ENCODE data around the gene PRR5L. TPM values are rescaled to one million over a fixed set of nuclear protein-coding genes. Genes with fewer than 3 reads are reported as not detected.
A peak's percentile ranks its signal among the peaks of the same experiment; 100 is the strongest.

PRR5L gene
- total and polyA plus RNA-seq, 4 donors: 28.4 to 30.6 (median 29.7) TPM

- Histone ChIP-seq H3K27ac (ENCODE audit: low read depth, low read length) (no peak overlapping the region), H3K4me1 (ENCODE audit: control insufficient read depth, insufficient read depth, low read length) (peaks cover 26% of the 10 kb centered on the region), H3K27me3 (ENCODE audit: control insufficient read depth, insufficient read depth, low read length) (no peaks in the 10 kb centered on the region), H3K36me3 (ENCODE audit: control insufficient read depth, insufficient read depth, low read length) (no peaks in the 10 kb centered on the region), H3K4me3 (ENCODE audit: low read depth, low read length) (no peak overlapping the region), H3K9me3 (ENCODE audit: control insufficient read depth, insufficient read depth, low read length) (no peaks in the 10 kb centered on the region)
- WGBS (ENCODE audit: insufficient coverage): 84% methylated on average over 4 of the region's 4 CpGs
- DNase-seq (ENCODE audit: low read depth in 4 of 6, low spot score in 6 of 6): no peak
These were observed 35.0 kb upstream of the PRR5L start for GRCh38 chr11:36261094-36261493.

DNA sequence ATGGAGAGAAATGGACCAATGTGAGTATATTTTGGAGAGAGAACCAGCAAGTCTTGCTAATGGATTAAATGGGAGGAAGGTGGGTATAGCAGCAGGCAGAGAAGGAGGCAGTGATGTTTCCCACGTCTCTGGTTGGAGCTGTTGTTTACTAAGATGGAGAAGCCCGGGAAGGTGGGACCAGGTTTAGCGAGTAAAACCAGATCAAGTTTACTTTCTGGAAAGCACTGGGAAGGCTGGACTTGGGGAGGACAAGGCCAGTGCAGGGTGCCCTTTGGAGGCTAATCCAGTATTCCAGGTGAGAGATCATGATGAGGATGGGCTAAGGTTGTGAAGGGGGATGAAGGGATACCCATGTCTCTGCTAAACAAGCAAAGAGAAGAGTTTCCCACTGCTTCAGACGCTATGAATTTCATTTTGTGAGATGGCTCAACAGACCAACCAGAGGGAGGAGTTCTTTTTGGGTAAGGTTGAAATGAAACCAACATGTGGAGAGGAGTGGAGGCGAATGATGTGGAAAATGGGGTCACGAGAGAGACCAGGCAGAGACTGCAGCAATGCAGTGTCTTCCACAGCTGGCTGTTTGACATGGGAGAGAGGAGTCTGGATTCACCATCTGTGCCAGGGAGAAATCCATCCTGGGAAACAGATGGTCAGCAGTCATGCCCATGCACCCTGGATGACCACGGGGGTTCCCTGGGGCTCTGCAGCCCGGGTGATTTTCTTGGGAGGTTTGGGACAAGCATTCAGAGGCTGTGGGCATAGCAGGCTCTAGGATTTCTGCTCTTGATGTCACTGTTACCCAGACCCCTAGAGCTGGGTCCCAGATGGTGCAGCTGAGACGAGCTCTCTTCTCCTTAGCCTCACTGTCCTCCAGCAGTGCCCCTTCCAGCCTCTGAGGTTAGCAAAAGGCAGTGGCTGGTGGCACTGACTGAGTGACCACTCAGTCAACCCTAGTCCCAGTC, 31.8 kb upstream of the PRR5L start:
- 69% methylated on average over 9 of the region's 9 CpGs for WGBS (ENCODE audit: insufficient coverage)
- H3K4me3 ChIP-seq (ENCODE audit: low read depth, low read length): no peak overlapping the region
- H3K9me3 ChIP-seq (ENCODE audit: control insufficient read depth, insufficient read depth, low read length): no peaks in the 10 kb centered on the region
- DNase-seq (ENCODE audit: low read depth in 4 of 6, low spot score in 6 of 6): no peak
- H3K27me3 ChIP-seq (ENCODE audit: control insufficient read depth, insufficient read depth, low read length): no peaks in the 10 kb centered on the region
- H3K4me1 ChIP-seq (ENCODE audit: control insufficient read depth, insufficient read depth, low read length): peaks cover 13% of the 10 kb centered on the region
- no peak overlapping the region for H3K27ac ChIP-seq (ENCODE audit: low read depth, low read length)
- no peaks in the 10 kb centered on the region for H3K36me3 ChIP-seq (ENCODE audit: control insufficient read depth, insufficient read depth, low read length)

DNA sequence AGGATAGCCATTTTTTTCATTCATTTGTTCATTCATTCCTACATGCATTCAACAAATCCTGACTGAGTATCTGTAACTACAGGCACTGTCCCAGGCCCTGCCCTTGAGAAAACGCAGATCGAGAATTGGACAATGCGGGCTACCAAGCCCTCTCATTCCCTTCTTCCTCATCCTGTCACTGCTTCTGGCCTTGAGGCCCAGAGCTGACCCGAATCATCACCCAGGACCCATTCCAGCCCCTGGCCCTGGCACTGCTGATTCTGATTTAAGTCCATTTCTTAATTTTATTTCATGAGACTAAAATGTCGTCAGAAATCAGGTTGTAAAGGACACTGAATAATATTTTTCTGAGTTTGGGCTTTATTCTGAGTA, 31.1 kb upstream of the PRR5L start:
- Histone ChIP-seq H3K36me3 (ENCODE audit: control insufficient read depth, insufficient read depth, low read length) (peaks cover 2% of the 10 kb centered on the region), H3K27me3 (ENCODE audit: control insufficient read depth, insufficient read depth, low read length) (no peaks in the 10 kb centered on the region), H3K9me3 (ENCODE audit: control insufficient read depth, insufficient read depth, low read length) (no peaks in the 10 kb centered on the region), H3K27ac (ENCODE audit: low read depth, low read length) (no peak overlapping the region), H3K4me1 (ENCODE audit: control insufficient read depth, insufficient read depth, low read length) (peaks cover 9% of the 10 kb centered on the region), H3K4me3 (ENCODE audit: low read depth, low read length) (no peak overlapping the region)
- no peak for DNase-seq (ENCODE audit: low read depth in 4 of 6, low spot score in 6 of 6)
- 86% methylated on average over 5 of the region's 5 CpGs for WGBS (ENCODE audit: insufficient coverage)

GRCh38 chr11:36265793-36266628, 30.1 kb upstream of the PRR5L start:
- DNase-seq (ENCODE audit: low read depth in 4 of 6, low spot score in 6 of 6): peak in 2 of 6 donors; percentile 77 to 93
- Histone ChIP-seq H3K9me3 (ENCODE audit: control insufficient read depth, insufficient read depth, low read length) (no peaks in the 10 kb centered on the region), H3K4me3 (ENCODE audit: low read depth, low read length) (no peak overlapping the region), H3K27me3 (ENCODE audit: control insufficient read depth, insufficient read depth, low read length) (no peaks in the 10 kb centered on the region), H3K4me1 (ENCODE audit: control insufficient read depth, insufficient read depth, low read length) (peaks cover 9% of the 10 kb centered on the region), H3K36me3 (ENCODE audit: control insufficient read depth, insufficient read depth, low read length) (peaks cover 4% of the 10 kb centered on the region), H3K27ac (ENCODE audit: low read depth, low read length) (no peak overlapping the region)
- WGBS (ENCODE audit: insufficient coverage): 47% methylated on average over 9 of the region's 13 CpGs

DNA sequence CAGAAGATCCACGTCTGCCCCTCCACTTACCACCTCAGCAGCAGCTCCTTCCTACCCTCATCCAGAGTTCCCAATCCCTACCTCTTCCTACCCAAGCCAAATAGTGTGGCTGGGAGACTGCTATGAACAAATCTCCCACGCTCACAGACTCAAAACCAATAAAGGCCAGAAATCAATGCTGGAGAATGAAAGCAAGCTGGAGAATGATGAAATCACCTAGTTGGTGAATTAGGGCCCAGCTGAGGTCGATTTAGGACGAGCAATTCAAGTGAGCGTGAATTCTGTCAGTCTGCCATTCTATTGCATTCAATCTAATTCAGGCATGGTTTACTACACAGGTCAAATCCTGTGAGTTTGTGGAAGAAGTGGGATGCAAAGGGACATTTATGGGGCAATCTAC, 29.3 kb upstream of the PRR5L start:
- DNase-seq (ENCODE audit: low read depth in 4 of 6, low spot score in 6 of 6): peak in 1 of 6 donors; percentile 17
- Histone ChIP-seq H3K4me1 (ENCODE audit: control insufficient read depth, insufficient read depth, low read length) (peaks cover 9% of the 10 kb centered on the region), H3K4me3 (ENCODE audit: low read depth, low read length) (no peak overlapping the region), H3K9me3 (ENCODE audit: control insufficient read depth, insufficient read depth, low read length) (no peaks in the 10 kb centered on the region), H3K36me3 (ENCODE audit: control insufficient read depth, insufficient read depth, low read length) (peaks cover 9% of the 10 kb centered on the region), H3K27me3 (ENCODE audit: control insufficient read depth, insufficient read depth, low read length) (no peaks in the 10 kb centered on the region), H3K27ac (ENCODE audit: low read depth, low read length) (no peak overlapping the region)
- 52% methylated on average over 3 of the region's 5 CpGs for WGBS (ENCODE audit: insufficient coverage)

DNA sequence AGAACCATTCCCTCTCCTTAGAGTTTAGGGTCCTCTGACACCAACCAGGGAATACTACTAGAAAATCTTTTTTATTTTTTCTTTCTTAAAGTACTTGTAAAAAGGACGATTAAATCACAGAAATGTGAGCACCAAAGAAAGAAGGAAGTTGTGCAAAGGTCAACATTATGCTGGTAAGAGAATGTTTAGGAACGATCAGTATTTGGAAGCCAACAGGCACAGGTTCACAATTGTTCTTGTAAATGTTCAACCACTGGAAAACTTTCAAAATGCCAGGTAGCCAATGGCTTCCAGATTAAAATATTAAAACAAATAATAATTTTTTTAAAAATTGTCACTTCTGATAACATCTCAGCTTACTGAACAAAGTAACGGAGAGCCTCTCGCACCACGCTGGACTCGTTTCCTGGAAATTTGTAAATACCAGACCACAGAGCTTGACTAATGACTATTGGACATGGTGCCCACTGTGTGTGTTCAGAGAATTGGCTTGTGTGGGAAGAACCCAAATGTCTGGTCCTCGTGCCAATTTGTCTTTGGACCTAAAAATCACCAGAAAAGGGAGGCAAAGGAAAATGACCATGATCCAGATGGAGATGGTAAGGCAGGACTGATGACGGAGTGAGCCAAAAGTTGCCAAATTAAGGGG, 27.6 kb upstream of the PRR5L start:
- Histone ChIP-seq H3K27me3 (ENCODE audit: control insufficient read depth, insufficient read depth, low read length) (no peaks in the 10 kb centered on the region), H3K27ac (ENCODE audit: low read depth, low read length) (no peak overlapping the region), H3K9me3 (ENCODE audit: control insufficient read depth, insufficient read depth, low read length) (no peaks in the 10 kb centered on the region), H3K36me3 (ENCODE audit: control insufficient read depth, insufficient read depth, low read length) (peaks cover 16% of the 10 kb centered on the region), H3K4me3 (ENCODE audit: low read depth, low read length) (no peak overlapping the region), H3K4me1 (ENCODE audit: control insufficient read depth, insufficient read depth, low read length) (peaks cover 9% of the 10 kb centered on the region)
- 51% methylated on average over 7 of the region's 8 CpGs for WGBS (ENCODE audit: insufficient coverage)
- peak in 1 of 6 donors; percentile 34 for DNase-seq (ENCODE audit: low read depth in 4 of 6, low spot score in 6 of 6)

DNA sequence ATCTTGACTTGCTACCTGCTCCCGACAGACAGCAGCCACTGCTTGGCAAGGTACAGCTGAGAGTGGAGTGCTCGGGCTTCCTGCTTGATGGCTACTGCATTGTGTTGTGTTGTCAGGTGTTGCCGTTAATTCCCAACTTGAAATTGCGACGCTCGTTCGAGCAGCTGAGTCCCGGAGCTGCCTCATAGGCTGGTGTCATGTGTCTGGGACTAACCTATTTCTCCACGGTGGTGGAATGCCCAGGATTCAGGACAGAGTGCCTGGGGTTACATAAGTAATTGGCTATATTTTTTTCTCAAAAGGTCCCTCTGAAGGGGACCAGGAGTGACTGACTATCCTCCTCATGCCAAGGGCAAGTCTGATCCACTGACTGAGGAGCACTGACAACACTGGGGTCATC, 25.4 kb upstream of the PRR5L start:
- Histone ChIP-seq H3K4me1 (ENCODE audit: control insufficient read depth, insufficient read depth, low read length) (peaks cover 11% of the 10 kb centered on the region), H3K9me3 (ENCODE audit: control insufficient read depth, insufficient read depth, low read length) (no peaks in the 10 kb centered on the region), H3K27me3 (ENCODE audit: control insufficient read depth, insufficient read depth, low read length) (no peaks in the 10 kb centered on the region), H3K36me3 (ENCODE audit: control insufficient read depth, insufficient read depth, low read length) (peaks cover 24% of the 10 kb centered on the region), H3K27ac (ENCODE audit: low read depth, low read length) (no peak overlapping the region), H3K4me3 (ENCODE audit: low read depth, low read length) (no peak overlapping the region)
- WGBS (ENCODE audit: insufficient coverage): 90% methylated on average over 3 of the region's 9 CpGs
- DNase-seq (ENCODE audit: low read depth in 4 of 6, low spot score in 6 of 6): no peak

DNA sequence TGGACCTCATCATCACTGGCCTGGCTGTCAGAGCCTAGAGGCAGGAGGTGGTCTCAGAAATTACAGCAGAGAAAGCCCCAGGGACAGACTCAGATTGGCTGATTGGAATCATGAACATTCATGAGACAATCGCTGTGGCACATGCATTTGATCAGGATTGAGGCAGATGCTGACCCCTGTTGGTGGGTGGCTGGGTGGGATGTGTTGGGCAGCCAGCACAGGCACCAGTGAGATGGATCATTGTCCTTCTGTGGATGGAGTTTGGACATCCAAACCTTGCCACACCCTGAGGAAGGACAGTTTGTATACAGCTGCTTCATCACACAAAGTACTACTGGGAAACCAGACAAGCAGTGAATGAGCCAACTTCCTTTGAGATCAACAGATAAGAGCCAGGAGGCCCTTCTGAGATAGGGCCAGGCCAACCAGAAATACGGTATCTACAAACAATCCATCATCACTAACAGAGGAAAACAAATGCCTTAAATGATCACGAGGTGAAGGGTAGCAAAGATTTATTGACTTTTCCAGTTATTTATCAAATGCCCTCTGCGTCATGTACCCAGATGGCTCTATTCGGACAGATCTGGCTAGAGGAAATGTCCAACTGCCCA, 24.2 kb upstream of the PRR5L start:
- WGBS (ENCODE audit: insufficient coverage): 64% methylated on average over 1 of the region's 5 CpGs
- H3K36me3 ChIP-seq (ENCODE audit: control insufficient read depth, insufficient read depth, low read length): peaks cover 28% of the 10 kb centered on the region
- no peaks in the 10 kb centered on the region for H3K27me3 ChIP-seq (ENCODE audit: control insufficient read depth, insufficient read depth, low read length)
- no peaks in the 10 kb centered on the region for H3K9me3 ChIP-seq (ENCODE audit: control insufficient read depth, insufficient read depth, low read length)
- H3K4me1 ChIP-seq (ENCODE audit: control insufficient read depth, insufficient read depth, low read length): peaks cover 3% of the 10 kb centered on the region
- DNase-seq (ENCODE audit: low read depth in 4 of 6, low spot score in 6 of 6): no peak
- H3K27ac ChIP-seq (ENCODE audit: low read depth, low read length): no peak overlapping the region
- no peak overlapping the region for H3K4me3 ChIP-seq (ENCODE audit: low read depth, low read length)

DNA sequence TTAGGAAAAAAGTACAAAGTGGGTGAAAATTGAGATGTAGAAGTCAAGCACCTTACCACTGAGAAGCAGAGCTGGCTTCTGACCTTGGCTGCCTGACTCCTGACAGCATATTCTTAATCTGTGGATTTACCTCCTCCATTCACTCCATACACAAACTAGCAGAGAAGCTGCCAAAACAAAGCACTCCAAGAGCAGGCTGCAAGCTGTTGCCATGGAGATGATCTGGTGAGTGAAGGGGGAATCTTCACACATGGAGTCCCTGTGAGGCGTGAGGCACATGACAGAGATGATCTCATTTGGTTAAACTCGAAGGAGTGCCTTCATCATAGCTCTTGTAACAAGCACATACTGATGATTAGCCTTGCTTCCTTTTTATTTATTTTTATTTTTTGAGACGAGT, 23.0 kb upstream of the PRR5L start:
- no peaks in the 10 kb centered on the region for H3K27me3 ChIP-seq (ENCODE audit: control insufficient read depth, insufficient read depth, low read length)
- H3K4me1 ChIP-seq (ENCODE audit: control insufficient read depth, insufficient read depth, low read length): peaks cover 3% of the 10 kb centered on the region
- 39% methylated on average over 3 of the region's 3 CpGs for WGBS (ENCODE audit: insufficient coverage)
- no peak overlapping the region for H3K27ac ChIP-seq (ENCODE audit: low read depth, low read length)
- no peaks in the 10 kb centered on the region for H3K9me3 ChIP-seq (ENCODE audit: control insufficient read depth, insufficient read depth, low read length)
- no peak overlapping the region for H3K4me3 ChIP-seq (ENCODE audit: low read depth, low read length)
- peak in 2 of 6 donors; percentile 71 to 79 for DNase-seq (ENCODE audit: low read depth in 4 of 6, low spot score in 6 of 6)
- H3K36me3 ChIP-seq (ENCODE audit: control insufficient read depth, insufficient read depth, low read length): peaks cover 28% of the 10 kb centered on the region

Measured in spinal cord (tissue), 10 donors.